ENCODE results near the gene ABTB2. TPM values are rescaled to one million over a fixed set of nuclear protein-coding genes. Genes with fewer than 3 reads are reported as not detected.

Gene ABTB2
- total and polyA plus RNA-seq, 9 of the 15 experiments (the other 6 are each of a cell fraction or from before 2014, with no cell fraction given), result 0.03 to 0.18 (median 0.12) TPM; not detected in 2

GRCh38 chr11:34105079-34105956, 252.5 kb downstream of the ABTB2 start, which contains the start of gene NAT10 (continued):
- TF ChIP-seq AFF1 (IDR thresholded peaks at IDR 0.05; ENCODE audit: low read depth in 1 of 2, partially characterized antibody in 2 of 2) (peak in 1 of 2 experiments; percentile 18), GTF2A2 (tag; IDR thresholded peaks at IDR 0.05) (no peak), ZNF583 (CRISPR knock-in tag; IDR thresholded peaks at IDR 0.05) (0 out of 2 replicates have a peak, but pooled peaks have one; percentile 68), ZNF780A (CRISPR knock-in tag; IDR thresholded peaks at IDR 0.05) (no peak; the same call in 1 of the 2 replicates), PML (IDR thresholded peaks at IDR 0.05; ENCODE audit: low read length) (peak; percentile 29; the same call in 1 of the 2 replicates), ETV5 (CRISPR knock-in tag; IDR thresholded peaks at IDR 0.05; ENCODE audit: low read depth) (peak; percentile 30; the same call in 1 of the 2 replicates), ZNF561 (CRISPR knock-in tag; conservative IDR thresholded peaks at IDR 0.05) (peak; percentile 82), ZNF232 (CRISPR knock-in tag; IDR thresholded peaks at IDR 0.05) (peak; percentile 44; the same call in 1 of the 2 replicates), SMAD1 (IDR thresholded peaks at IDR 0.05; ENCODE audit: low read depth, low read length, partially characterized antibody) (peak; percentile 86), ZNF77 (CRISPR knock-in tag; IDR thresholded peaks at IDR 0.05) (no peak), ZNF384 (IDR thresholded peaks at IDR 0.05; ENCODE audit: low read depth, low read length) (peak; percentile 21; the same call in 1 of the 2 replicates), MBD2 (IDR thresholded peaks at IDR 0.05; ENCODE audit: borderline replicate concordance, low read depth) (peak; percentile 66), SRSF3 (IDR thresholded peaks at IDR 0.05; ENCODE audit: insufficient read depth, low read length) (0 out of 2 replicates have a peak, but pooled peaks have one; percentile 95), PTRF (tag; IDR thresholded peaks at IDR 0.05) (no peak), ZNF79 (CRISPR knock-in tag; IDR thresholded peaks at IDR 0.05; ENCODE audit: low read depth) (no peak), ZNF41 (CRISPR knock-in tag; conservative IDR thresholded peaks at IDR 0.05) (peak; percentile 82)
- TF ChIP-seq, protein P1, sequence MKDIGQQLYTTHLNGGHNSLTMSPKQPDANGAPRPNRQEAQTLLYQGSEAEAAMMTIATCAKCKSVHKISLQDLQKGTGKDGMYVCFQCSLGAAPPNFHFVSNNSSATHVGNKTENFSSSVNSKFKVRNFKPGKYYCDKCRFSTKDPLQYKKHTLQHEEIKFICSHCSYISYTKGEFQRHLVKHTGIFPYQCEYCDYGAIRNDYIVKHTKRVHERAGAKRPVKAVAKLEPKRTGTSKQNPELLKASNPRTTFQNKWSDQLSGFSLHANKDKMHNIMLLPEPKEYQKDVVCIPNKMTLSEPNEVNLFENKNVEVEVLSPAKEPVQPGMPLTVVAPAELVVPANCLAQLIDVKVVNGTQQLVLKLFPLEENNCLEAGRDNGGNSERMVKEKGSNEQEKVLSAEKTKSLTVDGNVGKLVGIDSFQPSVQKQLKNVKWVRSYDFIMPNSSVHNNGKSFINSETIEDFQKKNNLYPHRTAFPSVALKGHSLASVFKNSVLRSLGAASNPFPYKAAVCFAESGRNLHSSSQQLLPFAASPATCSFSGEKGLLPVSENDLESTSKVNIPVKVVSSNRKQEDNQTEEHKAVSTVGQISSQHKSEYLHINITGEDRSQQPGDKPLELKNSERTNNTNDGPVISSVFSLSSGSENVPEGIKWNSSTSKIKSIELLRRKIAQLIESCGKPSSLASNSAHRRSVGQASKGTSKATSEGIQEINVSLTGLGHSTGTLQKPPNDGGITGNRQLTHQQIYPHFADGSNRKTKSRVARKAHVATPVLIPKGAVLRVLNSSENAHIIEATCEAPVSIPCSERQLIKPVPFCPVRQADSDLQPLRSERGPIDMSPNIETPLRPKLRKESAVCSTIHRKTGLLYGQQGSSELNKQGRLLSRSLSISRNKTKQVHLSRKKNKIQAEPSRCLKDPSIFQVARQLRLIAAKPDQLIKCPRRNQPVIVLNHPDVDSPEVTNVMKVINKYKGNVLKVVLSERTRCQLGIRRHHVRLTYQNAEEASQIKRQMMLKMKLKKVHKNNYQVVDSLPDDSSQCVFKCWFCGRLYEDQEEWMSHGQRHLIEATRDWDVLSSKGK (CRISPR knock-in tag; IDR thresholded peaks at IDR 0.05), result 0 out of 2 replicates have a peak, but pooled peaks have one; percentile 56
- TF ChIP-seq, protein P2, sequence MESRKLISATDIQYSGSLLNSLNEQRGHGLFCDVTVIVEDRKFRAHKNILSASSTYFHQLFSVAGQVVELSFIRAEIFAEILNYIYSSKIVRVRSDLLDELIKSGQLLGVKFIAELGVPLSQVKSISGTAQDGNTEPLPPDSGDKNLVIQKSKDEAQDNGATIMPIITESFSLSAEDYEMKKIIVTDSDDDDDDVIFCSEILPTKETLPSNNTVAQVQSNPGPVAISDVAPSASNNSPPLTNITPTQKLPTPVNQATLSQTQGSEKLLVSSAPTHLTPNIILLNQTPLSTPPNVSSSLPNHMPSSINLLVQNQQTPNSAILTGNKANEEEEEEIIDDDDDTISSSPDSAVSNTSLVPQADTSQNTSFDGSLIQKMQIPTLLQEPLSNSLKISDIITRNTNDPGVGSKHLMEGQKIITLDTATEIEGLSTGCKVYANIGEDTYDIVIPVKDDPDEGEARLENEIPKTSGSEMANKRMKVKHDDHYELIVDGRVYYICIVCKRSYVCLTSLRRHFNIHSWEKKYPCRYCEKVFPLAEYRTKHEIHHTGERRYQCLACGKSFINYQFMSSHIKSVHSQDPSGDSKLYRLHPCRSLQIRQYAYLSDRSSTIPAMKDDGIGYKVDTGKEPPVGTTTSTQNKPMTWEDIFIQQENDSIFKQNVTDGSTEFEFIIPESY (CRISPR knock-in tag; IDR thresholded peaks at IDR 0.05), result peak; percentile 68; the same call in 1 of the 2 replicates

All from K562 (cell line).